Fibroblast of the aortic adventitia (primary cell): ENCODE data around the gene NUAK1. TPM values are rescaled to one million over a fixed set of nuclear protein-coding genes. Genes with fewer than 3 reads are reported as not detected.
"Not testable (repeated sequence)": the region's sequence is repeated elsewhere in the genome, so short reads cannot be mapped to it uniquely, and the experiment has no call there.

Experiments used
- DNase-seq: peaks from one replicate; pipeline ENCODE4 v3.0.0-alpha.2; 2010; ENCODE audit warnings: low read depth
- H3K4me3 ChIP-seq: 2 replicates; pipeline ENCODE4 v1.5.1; 2011; ENCODE audit warnings: low read depth, mild to moderate bottlenecking, control low read depth, low read length, moderate library complexity
- CTCF ChIP-seq: IDR thresholded peaks from 2 replicates; pipeline ENCODE4 v1.5.1; 2011; ENCODE audit warnings: mild to moderate bottlenecking, low read length, control low read depth, inconsistent platforms; ENCODE audit not compliant: insufficient read depth
- total RNA-seq: library from RNA; depleted of rRNA; stranded (reverse); fragments of >200 nt; gene quantifications from 2 replicates; pipeline ENCODE4 v1.2.3, GENCODE V29; 2012; ENCODE audit warnings: low replicate concordance

The NUAK1 gene
- total RNA-seq, 1 donor: 3.0 TPM

GRCh38 chr12:106023039-106023438 is 115.7 kb downstream of the NUAK1 start:
- no peak for TF ChIP-seq CTCF
- no peak for DNase-seq
- no peak overlapping the region for H3K4me3 ChIP-seq

- DNase-seq: peak; percentile 30
- no peak overlapping the region for H3K4me3 ChIP-seq
- TF ChIP-seq CTCF: no peak
Measured at GRCh38 chr12:106022568-106023012, 116.2 kb downstream of the NUAK1 start.

GRCh38 chr12:106021516-106021915 is 117.2 kb downstream of the NUAK1 start:
- TF ChIP-seq CTCF: no peak
- no peak for DNase-seq
- no peak overlapping the region for H3K4me3 ChIP-seq

GRCh38 chr12:106020736-106021135 is 118.0 kb downstream of the NUAK1 start:
- DNase-seq: no peak
- no peak for TF ChIP-seq CTCF
- no peak overlapping the region for H3K4me3 ChIP-seq

- TF ChIP-seq CTCF: no peak
- DNase-seq: no peak
- no peak overlapping the region for H3K4me3 ChIP-seq
Measured at GRCh38 chr12:106019144-106019543, 119.6 kb downstream of the NUAK1 start.

GRCh38 chr12:106018286-106018685 is 120.5 kb downstream of the NUAK1 start:
- no peak for TF ChIP-seq CTCF
- H3K4me3 ChIP-seq: no peak overlapping the region
- DNase-seq: no peak

- DNase-seq, H3K4me3 ChIP-seq: not testable (repeated sequence)
Measured at GRCh38 chr12:106016601-106017278, 122.0 kb downstream of the NUAK1 start.
